Measurements from ENCODE around the gene CACNA2D2. TPM values are rescaled to one million over a fixed set of nuclear protein-coding genes. Genes with fewer than 3 reads are reported as not detected.

Gene CACNA2D2
- total and polyA plus RNA-seq, 2 donors (not counting 1 experiment from before 2014, with no cell fraction given) = 0.06 TPM; not detected in 1

GRCh38 chr3:50534681-50535330 lies 31.4 kb upstream of the CACNA2D2 start:
- no peak overlapping the region for H3K27ac ChIP-seq (ENCODE audit: insufficient read depth, low read length)
- H3K9me3 ChIP-seq (ENCODE audit: control insufficient read depth, insufficient read depth, low read depth, low read length) = no peaks in the 10 kb centered on the region
- DNase-seq (ENCODE audit: low read depth in 2 of 2) = peak in 1 of 2 donors; percentile 12
- TF ChIP-seq CTCF (conservative IDR thresholded peaks at IDR 0.05 in 1 of 2, IDR thresholded peaks at IDR 0.05 in 1 of 2; ENCODE audit: low read depth in 1 of 2, low read length in 2 of 2) (no peak), EZH2 (IDR thresholded peaks at IDR 0.05; ENCODE audit: low read length, missing control alignments) (no peak)
- H3K9ac ChIP-seq (ENCODE audit: insufficient read depth, low read length) = no peak overlapping the region
- H3K79me2 ChIP-seq (ENCODE audit: control insufficient read depth, insufficient read depth, low read length) = no peaks in the 10 kb centered on the region
- no peak overlapping the region for H3K4me3 ChIP-seq (replicated peaks in 1 of 4; ENCODE audit: control extremely low read depth in 1 of 4, insufficient read depth in 1 of 4, low read depth in 3 of 4, low read length in 4 of 4)
- no peaks in the 10 kb centered on the region for H3K4me1 ChIP-seq (ENCODE audit: control insufficient read depth, extremely low read depth, insufficient read depth, low read length)
- H3K4me2 ChIP-seq (ENCODE audit: extremely low read depth, insufficient read depth, low read length) = no peak overlapping the region
- peaks cover 20% of the 10 kb centered on the region for H3K27me3 ChIP-seq (ENCODE audit: control insufficient read depth, insufficient read depth, low read length)
- H2AFZ ChIP-seq (ENCODE audit: low read length) = no peak overlapping the region
- H4K20me1 ChIP-seq (ENCODE audit: control insufficient read depth, extremely low read depth, insufficient read depth, low read length) = no peaks in the 10 kb centered on the region
- H3K36me3 ChIP-seq (ENCODE audit: control insufficient read depth, insufficient read depth, low read length) = no peaks in the 10 kb centered on the region

- Histone ChIP-seq H3K36me3 (ENCODE audit: control insufficient read depth, insufficient read depth, low read length) (no peaks in the 10 kb centered on the region), H3K4me1 (ENCODE audit: control insufficient read depth, extremely low read depth, insufficient read depth, low read length) (no peaks in the 10 kb centered on the region), H4K20me1 (ENCODE audit: control insufficient read depth, extremely low read depth, insufficient read depth, low read length) (no peaks in the 10 kb centered on the region), H3K27me3 (ENCODE audit: control insufficient read depth, insufficient read depth, low read length) (peaks cover 23% of the 10 kb centered on the region), H2AFZ (ENCODE audit: low read length) (no peak overlapping the region), H3K79me2 (ENCODE audit: control insufficient read depth, insufficient read depth, low read length) (no peaks in the 10 kb centered on the region), H3K9ac (ENCODE audit: insufficient read depth, low read length) (no peak overlapping the region), H3K4me2 (ENCODE audit: extremely low read depth, insufficient read depth, low read length) (no peak overlapping the region), H3K27ac (ENCODE audit: insufficient read depth, low read length) (no peak overlapping the region), H3K4me3 (replicated peaks in 1 of 4; ENCODE audit: control extremely low read depth in 1 of 4, insufficient read depth in 1 of 4, low read depth in 3 of 4, low read length in 4 of 4) (no peak overlapping the region), H3K9me3 (ENCODE audit: control insufficient read depth, insufficient read depth, low read depth, low read length) (no peaks in the 10 kb centered on the region)
- TF ChIP-seq CTCF (conservative IDR thresholded peaks at IDR 0.05 in 1 of 2, IDR thresholded peaks at IDR 0.05 in 1 of 2; ENCODE audit: low read depth in 1 of 2, low read length in 2 of 2) (no peak), EZH2 (IDR thresholded peaks at IDR 0.05; ENCODE audit: low read length, missing control alignments) (no peak)
- no peak for DNase-seq (ENCODE audit: low read depth in 2 of 2)
These were observed 30.5 kb upstream of the CACNA2D2 start for GRCh38 chr3:50533807-50534461.

- H3K36me3 ChIP-seq (ENCODE audit: control insufficient read depth, insufficient read depth, low read length) = no peaks in the 10 kb centered on the region
- H3K4me3 ChIP-seq (replicated peaks in 1 of 4; ENCODE audit: control extremely low read depth in 1 of 4, insufficient read depth in 1 of 4, low read depth in 3 of 4, low read length in 4 of 4) = no peak overlapping the region
- no peaks in the 10 kb centered on the region for H3K79me2 ChIP-seq (ENCODE audit: control insufficient read depth, insufficient read depth, low read length)
- H3K4me2 ChIP-seq (ENCODE audit: extremely low read depth, insufficient read depth, low read length) = no peak overlapping the region
- peaks cover 23% of the 10 kb centered on the region for H3K27me3 ChIP-seq (ENCODE audit: control insufficient read depth, insufficient read depth, low read length)
- DNase-seq (ENCODE audit: low read depth in 2 of 2) = no peak
- H2AFZ ChIP-seq (ENCODE audit: low read length) = no peak overlapping the region
- H3K4me1 ChIP-seq (ENCODE audit: control insufficient read depth, extremely low read depth, insufficient read depth, low read length) = no peaks in the 10 kb centered on the region
- H3K27ac ChIP-seq (ENCODE audit: insufficient read depth, low read length) = no peak overlapping the region
- H3K9me3 ChIP-seq (ENCODE audit: control insufficient read depth, insufficient read depth, low read depth, low read length) = no peaks in the 10 kb centered on the region
- no peak overlapping the region for H3K9ac ChIP-seq (ENCODE audit: insufficient read depth, low read length)
- TF ChIP-seq CTCF (conservative IDR thresholded peaks at IDR 0.05 in 1 of 2, IDR thresholded peaks at IDR 0.05 in 1 of 2; ENCODE audit: low read depth in 1 of 2, low read length in 2 of 2) (no peak), EZH2 (IDR thresholded peaks at IDR 0.05; ENCODE audit: low read length, missing control alignments) (no peak)
- no peaks in the 10 kb centered on the region for H4K20me1 ChIP-seq (ENCODE audit: control insufficient read depth, extremely low read depth, insufficient read depth, low read length)
These were observed 29.9 kb upstream of the CACNA2D2 start for GRCh38 chr3:50533316-50533715.

All from fibroblast of lung (primary cell).